ENCODE measurements around the gene PPP6R1. TPM values are rescaled to one million over a fixed set of nuclear protein-coding genes. Genes with fewer than 3 reads are reported as not detected.
A peak's percentile ranks its signal among the peaks of the same experiment; 100 is the strongest.

Gene PPP6R1
- total RNA-seq, 1 experiment from 2014 or later: 48.8 TPM

- DNase-seq (ENCODE audit: low read depth): peak; percentile 95
Measured at GRCh38 chr19:55279770-55280643, 21.2 kb upstream of the PPP6R1 start, which contains the start of gene HSPBP1. HSPBP1 (minus strand) TSS chr19:55280110; CDS start chr19:55279608, 502 bp downstream.

DNA sequence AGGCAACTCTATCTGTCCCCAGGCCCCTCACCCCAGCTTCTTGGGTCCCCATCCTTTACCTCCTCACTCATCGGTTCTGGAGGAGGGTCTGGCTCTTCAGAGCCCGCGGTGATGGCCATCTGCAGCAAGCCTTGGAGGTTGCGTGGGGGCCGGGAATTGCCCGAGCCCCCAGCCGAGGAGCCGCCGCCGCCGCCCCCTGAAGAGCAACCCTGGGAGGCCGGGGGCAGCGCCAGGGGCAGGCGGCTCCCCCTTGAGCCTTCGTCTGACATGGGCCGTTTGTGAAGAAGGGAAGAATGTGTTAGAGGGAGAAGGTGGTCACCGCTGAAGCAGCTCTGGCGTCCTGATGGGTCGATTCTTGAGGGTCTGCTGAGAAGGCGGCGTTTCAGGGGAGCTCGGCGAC is 20.5 kb upstream of the PPP6R1 start:
- DNase-seq (ENCODE audit: low read depth): no peak

DNA sequence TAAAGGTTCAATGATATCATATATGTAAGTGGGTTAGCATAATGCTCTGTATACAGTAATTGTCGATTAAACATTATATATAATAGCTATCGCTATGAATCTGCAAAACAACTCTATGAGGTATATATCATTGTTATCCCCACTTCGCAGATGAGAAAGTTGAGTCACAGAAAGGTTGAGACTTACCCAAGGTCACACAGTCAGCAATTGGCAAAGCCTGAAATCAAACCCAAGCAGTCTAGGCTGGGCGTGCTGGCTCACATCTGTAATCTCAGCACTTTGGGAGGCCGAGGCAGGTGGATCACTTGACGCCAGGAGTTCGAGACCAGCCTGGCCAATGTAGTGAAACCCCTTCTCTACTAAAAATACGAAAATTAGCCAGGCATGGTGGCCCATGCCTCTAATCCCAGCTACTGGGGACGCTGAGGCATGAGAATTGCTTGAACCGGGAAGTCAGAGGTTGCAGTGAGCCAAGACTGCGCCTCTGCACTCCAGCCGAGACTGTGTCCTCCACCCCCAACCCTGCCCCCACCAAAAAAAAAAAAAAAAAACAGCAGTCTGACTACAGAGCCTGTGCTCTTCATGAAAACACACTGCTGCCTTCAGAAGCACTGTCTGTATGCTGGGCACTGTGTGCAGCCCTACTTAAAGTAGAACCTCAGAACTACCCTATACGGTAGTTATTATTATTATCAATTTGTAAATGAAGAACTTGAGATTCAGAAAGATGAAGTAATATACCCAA is 19.7 kb upstream of the PPP6R1 start:
- DNase-seq (ENCODE audit: low read depth): no peak

GRCh38 chr19:55277494-55277893 is 18.7 kb upstream of the PPP6R1 start:
- no peak for DNase-seq (ENCODE audit: low read depth)

DNA sequence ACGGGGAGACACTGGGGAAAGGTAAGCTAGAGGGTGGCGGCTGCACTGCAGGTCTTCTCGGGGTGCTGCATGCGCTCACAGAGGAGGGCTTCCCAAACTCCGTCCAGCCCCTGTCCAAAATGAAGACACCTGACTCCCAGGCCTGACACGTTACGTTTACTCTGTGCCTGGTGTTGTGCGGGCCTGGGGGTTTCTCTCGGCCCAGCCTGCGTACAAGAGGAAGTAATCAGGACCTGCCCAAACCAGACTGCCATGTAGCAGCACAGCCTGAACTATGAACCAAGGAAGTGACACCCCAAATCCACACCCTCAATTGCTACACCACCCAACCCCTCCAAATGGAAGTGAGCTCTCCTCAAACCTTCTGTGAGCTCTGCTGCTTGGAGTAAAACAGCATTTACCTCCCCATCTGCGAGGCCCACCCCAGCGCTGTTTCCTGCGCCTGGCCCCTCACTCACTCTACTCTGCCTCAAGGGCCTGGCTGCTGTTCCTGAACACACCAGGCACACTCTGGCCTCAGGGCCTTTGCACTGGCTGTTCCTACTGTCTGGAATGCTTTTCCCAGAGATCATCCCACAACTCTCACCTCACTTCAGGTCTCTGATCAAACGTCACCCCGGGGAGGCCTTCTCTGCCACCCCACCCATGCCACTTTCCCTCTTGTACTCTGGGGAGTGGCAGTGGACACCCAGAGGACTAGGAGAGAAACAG is 18.1 kb upstream of the PPP6R1 start:
- DNase-seq (ENCODE audit: low read depth): no peak

DNA sequence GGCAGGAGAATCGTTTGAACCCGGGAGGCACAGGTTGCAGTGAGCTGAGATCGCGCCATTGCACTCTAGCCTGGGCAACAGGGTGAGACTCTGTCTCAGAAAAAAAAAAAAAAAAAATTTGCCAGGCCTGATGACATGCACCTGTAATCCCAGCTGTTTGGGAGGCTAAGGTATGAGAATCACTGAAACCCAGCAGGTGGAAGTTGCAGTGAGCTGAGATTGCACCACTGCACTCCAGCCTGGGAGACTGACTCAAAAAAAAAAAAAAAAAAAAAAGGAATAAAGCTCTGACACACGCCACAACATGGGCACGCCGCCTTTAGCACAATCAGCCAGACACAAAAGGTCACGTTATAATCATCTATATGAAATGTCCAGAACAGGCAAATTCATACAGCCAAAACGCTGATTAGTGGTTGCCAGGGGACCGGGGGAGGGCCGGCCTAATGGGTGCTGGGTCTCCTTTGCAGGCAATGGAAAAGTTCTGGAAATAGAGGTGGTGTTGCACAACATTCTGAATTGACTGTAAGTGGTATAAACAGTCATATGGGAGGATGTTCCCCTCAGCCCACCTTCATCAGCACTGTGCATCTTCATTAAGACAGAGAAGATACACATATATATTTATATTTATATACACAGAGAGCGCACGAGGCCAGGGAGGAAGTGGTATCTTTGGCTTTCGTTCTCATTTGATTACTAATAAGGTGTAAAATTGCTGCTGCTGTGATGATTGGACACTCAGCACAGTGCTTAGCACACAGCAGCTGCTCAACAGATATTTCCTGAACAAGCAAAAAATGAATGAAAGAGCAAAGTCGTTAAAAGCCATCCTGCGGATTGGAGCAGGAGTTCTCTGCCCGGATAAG is 17.3 kb upstream of the PPP6R1 start:
- no peak for DNase-seq (ENCODE audit: low read depth)

GRCh38 chr19:55273978-55274707 is 15.3 kb upstream of the PPP6R1 start:
- DNase-seq (ENCODE audit: low read depth): no peak

DNA sequence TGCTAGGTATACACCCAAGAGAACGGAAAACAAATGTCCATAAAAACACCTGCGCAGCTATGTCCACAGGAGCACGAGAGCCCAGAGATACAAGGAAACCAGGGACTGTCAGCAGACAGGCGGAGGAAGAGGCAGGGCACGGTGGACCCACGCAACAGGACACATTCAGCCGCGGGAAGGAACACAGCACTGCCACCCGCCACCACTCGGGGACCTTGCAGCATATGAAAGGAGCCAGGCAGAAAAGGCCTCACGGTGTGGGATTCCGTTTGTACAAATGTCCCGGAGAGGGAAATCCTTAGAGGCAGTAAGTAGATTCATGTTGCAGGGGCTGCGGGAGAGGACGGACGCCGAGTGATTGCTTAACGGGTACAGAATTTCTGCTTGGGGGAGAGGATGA is 13.3 kb upstream of the PPP6R1 start:
- no peak for DNase-seq (ENCODE audit: low read depth)

- DNase-seq (ENCODE audit: low read depth): no peak
Measured at GRCh38 chr19:55270172-55270942, 11.5 kb upstream of the PPP6R1 start.

- no peak for DNase-seq (ENCODE audit: low read depth)
Measured at GRCh38 chr19:55269299-55269698, 10.5 kb upstream of the PPP6R1 start.

DNA sequence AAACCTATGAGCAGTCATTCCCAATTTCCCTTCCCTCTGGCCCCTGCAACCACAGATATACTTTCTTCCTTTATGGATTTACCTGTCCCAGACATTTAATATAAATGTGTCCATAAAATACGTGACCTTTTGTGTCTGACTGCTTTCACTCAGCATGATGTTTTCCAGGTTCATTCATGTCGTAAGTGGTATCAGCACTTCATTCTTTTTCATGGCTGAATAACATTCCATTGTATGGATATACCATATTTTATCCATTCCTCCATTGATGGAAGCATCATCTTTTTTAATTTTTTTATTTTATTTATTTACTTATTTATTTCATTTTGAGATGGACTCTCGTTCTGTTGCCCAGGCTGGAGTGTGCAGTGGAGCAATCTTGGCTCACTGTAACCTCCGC is 8.0 kb upstream of the PPP6R1 start:
- no peak for DNase-seq (ENCODE audit: low read depth)

GRCh38 chr19:55266404-55266803 is 7.6 kb upstream of the PPP6R1 start:
- no peak for DNase-seq (ENCODE audit: low read depth)

- DNase-seq (ENCODE audit: low read depth): no peak
Measured at GRCh38 chr19:55265723-55266386, 7.0 kb upstream of the PPP6R1 start.

DNA sequence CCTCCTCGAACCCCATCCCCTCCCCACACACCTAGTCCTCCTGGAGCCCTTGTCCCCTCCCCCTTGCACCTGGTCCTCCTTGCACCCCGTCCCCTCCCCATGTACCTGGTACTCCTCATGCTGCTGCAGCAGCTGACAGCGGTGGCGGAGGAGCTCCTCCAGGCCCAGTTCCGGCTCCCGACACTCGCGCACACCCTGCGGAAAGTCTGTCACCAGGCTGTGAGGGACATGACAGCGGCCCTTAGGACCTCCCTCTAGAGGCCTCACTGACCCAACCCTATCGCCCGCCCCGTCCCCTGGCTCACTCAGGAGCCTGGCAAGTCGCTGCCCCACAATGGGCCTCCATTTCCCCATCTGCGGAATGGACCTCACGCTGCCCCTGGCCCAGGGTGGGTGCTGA is 6.4 kb upstream of the PPP6R1 start:
- no peak for DNase-seq (ENCODE audit: low read depth)

DNA sequence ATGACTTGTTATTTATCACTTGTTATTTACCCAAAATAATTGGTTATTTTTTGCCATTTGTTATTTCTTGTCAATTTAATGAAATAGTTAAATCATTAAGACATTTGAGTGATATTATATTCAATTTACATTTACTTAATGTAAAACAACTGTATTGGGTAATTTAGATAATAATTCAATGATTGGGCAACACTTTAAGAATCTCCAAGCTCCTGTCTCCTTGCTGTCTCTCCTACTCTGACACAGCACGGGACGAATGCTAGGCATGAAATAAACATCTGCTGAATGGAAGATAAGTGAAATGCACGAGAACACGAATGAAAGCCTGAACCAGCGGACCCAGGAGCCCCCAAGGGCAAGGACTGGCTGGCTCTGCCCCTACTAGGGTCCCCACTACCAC is 5.7 kb upstream of the PPP6R1 start:
- no peak for DNase-seq (ENCODE audit: low read depth)

DNA sequence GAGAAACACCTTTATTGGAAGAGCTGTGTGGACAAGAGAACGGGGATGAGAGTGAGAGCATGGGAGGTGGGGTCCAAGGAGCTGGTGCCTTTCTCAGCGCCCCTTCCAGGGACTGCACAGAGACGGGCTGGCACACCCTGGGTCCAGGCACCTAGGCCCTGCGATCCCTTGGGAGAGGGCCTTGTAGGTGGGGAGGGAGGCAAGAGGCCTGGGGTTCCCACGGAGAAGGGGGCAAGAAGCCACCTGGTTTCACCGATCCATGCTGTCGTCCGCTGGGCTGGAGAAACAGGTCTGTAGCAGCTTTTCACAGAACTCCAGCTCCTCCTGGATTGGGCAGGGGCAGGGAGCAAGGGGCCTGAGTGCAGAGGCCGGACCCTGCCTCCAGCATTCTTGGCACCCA is 3.5 kb upstream of the PPP6R1 start:
- no peak for DNase-seq (ENCODE audit: low read depth)

GRCh38 chr19:55261671-55262126 is 2.9 kb upstream of the PPP6R1 start:
- DNase-seq (ENCODE audit: low read depth): no peak

DNA sequence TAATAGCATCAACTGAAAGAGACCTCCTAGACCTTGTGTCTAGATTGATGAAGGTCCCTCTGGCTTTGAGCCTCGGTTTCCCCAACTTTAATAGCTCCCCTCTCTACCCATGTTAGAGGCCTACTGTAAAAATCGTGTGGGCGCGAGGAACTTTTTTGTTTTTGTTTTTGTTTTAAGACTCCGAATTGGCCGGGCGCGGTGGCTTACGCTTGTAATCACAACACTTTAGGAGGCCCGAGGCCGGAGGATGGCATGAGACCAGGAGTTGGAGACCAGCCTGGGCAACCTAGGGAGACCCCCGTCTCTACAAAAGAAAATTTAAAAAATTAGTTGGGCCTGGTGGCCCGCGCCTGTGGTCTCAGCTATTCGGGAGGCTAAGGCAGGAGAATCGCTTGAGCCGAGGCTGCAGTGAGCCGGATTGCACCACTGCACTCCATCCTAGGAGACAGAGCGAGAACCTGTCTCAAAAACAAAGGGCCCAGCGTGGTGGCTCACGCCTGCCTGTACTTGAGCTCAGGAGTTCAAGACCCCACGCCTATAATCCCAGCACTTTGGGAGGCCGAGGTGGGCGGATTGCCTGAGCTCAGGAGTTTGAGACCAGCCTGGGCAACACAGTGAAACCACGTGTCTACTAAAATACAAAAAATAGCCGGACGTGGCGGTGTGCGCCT is 858 bp upstream of the PPP6R1 start:
- no peak for DNase-seq (ENCODE audit: low read depth)

GRCh38 chr19:55258476-55258827 is 365 bp downstream of the PPP6R1 start:
- no peak for DNase-seq (ENCODE audit: low read depth)
